Measurements from ENCODE around the gene CRABP2. TPM values are rescaled to one million over a fixed set of nuclear protein-coding genes. Genes with fewer than 3 reads are reported as not detected.

Gene CRABP2
- total RNA-seq, 1 donor from 2014 or later: 2.4 TPM

GRCh38 chr1:156726549-156727226 is 21.3 kb upstream of the CRABP2 start:
- Mint-ChIP-seq H3K27ac (ENCODE audit: unreplicated experiment) (no peak overlapping the region), H3K4me1 (ENCODE audit: low read depth, unreplicated experiment) (peaks cover 11% of the 10 kb centered on the region), H3K4me3 (ENCODE audit: unreplicated experiment) (no peak overlapping the region), H3K36me3 (ENCODE audit: unreplicated experiment) (no peaks in the 10 kb centered on the region), H3K27me3 (ENCODE audit: unreplicated experiment) (peaks cover 12% of the 10 kb centered on the region), H3K9me3 (ENCODE audit: unreplicated experiment) (peaks cover 10% of the 10 kb centered on the region)
- peak; percentile 52 for DNase-seq
- TF ChIP-seq CTCF (IDR thresholded peaks at IDR 0.05; ENCODE audit: partially characterized antibody, unreplicated experiment): peak; percentile 34

- H3K4me1 Mint-ChIP-seq (ENCODE audit: low read depth, unreplicated experiment): peaks cover 11% of the 10 kb centered on the region
- H3K36me3 Mint-ChIP-seq (ENCODE audit: unreplicated experiment): no peaks in the 10 kb centered on the region
- peak; percentile 86 for TF ChIP-seq CTCF (IDR thresholded peaks at IDR 0.05; ENCODE audit: partially characterized antibody, unreplicated experiment)
- peak; percentile 90 for DNase-seq
- H3K27me3 Mint-ChIP-seq (ENCODE audit: unreplicated experiment): peaks cover 12% of the 10 kb centered on the region
- peaks cover 10% of the 10 kb centered on the region for H3K9me3 Mint-ChIP-seq (ENCODE audit: unreplicated experiment)
- H3K4me3 Mint-ChIP-seq (ENCODE audit: unreplicated experiment): no peak overlapping the region
- no peak overlapping the region for H3K27ac Mint-ChIP-seq (ENCODE audit: unreplicated experiment)
Observed at GRCh38 chr1:156725683-156726280, 20.4 kb upstream of the CRABP2 start.

- no peaks in the 10 kb centered on the region for H3K9me3 Mint-ChIP-seq (ENCODE audit: unreplicated experiment)
- no peak for DNase-seq
- H3K4me3 Mint-ChIP-seq (ENCODE audit: unreplicated experiment): no peak overlapping the region
- H3K4me1 Mint-ChIP-seq (ENCODE audit: low read depth, unreplicated experiment): no peaks in the 10 kb centered on the region
- no peaks in the 10 kb centered on the region for H3K27me3 Mint-ChIP-seq (ENCODE audit: unreplicated experiment)
- TF ChIP-seq CTCF (IDR thresholded peaks at IDR 0.05; ENCODE audit: partially characterized antibody, unreplicated experiment): no peak
- no peak overlapping the region for H3K27ac Mint-ChIP-seq (ENCODE audit: unreplicated experiment)
- H3K36me3 Mint-ChIP-seq (ENCODE audit: unreplicated experiment): peaks cover 5% of the 10 kb centered on the region
Observed at GRCh38 chr1:156721535-156721934, 16.2 kb upstream of the CRABP2 start.

- DNase-seq: no peak
- no peak overlapping the region for H3K4me3 Mint-ChIP-seq (ENCODE audit: unreplicated experiment)
- H3K27me3 Mint-ChIP-seq (ENCODE audit: unreplicated experiment): no peaks in the 10 kb centered on the region
- TF ChIP-seq CTCF (IDR thresholded peaks at IDR 0.05; ENCODE audit: partially characterized antibody, unreplicated experiment): no peak
- H3K9me3 Mint-ChIP-seq (ENCODE audit: unreplicated experiment): no peaks in the 10 kb centered on the region
- no peaks in the 10 kb centered on the region for H3K4me1 Mint-ChIP-seq (ENCODE audit: low read depth, unreplicated experiment)
- H3K36me3 Mint-ChIP-seq (ENCODE audit: unreplicated experiment): peaks cover 5% of the 10 kb centered on the region
- H3K27ac Mint-ChIP-seq (ENCODE audit: unreplicated experiment): no peak overlapping the region
Observed at GRCh38 chr1:156721131-156721530, 15.7 kb upstream of the CRABP2 start.

- Mint-ChIP-seq H3K36me3 (ENCODE audit: unreplicated experiment) (peaks cover 5% of the 10 kb centered on the region), H3K4me1 (ENCODE audit: low read depth, unreplicated experiment) (no peaks in the 10 kb centered on the region), H3K27ac (ENCODE audit: unreplicated experiment) (no peak overlapping the region), H3K9me3 (ENCODE audit: unreplicated experiment) (no peaks in the 10 kb centered on the region), H3K27me3 (ENCODE audit: unreplicated experiment) (peaks cover 2% of the 10 kb centered on the region), H3K4me3 (ENCODE audit: unreplicated experiment) (no peak overlapping the region)
- no peak for TF ChIP-seq CTCF (IDR thresholded peaks at IDR 0.05; ENCODE audit: partially characterized antibody, unreplicated experiment)
- no peak for DNase-seq
Observed at GRCh38 chr1:156717351-156717750, 12.0 kb upstream of the CRABP2 start.

Measured in glutamatergic neuron (in vitro differentiated cells).